HG03342 (cell line): Measurements from ENCODE around the gene SCYL2.

Experiments used
- ATAC-seq: cut with Tn5 transposase; IDR thresholded peaks from one replicate; pipeline ENCODE4 v1.9.1; 2021; ENCODE audit warnings: mild to moderate bottlenecking, moderate library complexity; ENCODE audit not compliant: unreplicated experiment

The SCYL2 gene

GRCh38 chr12:100372853-100373640, 106.1 kb downstream of the SCYL2 start:
- no peak for ATAC-seq

- no peak for ATAC-seq
Observed at GRCh38 chr12:100375038-100375735, 108.2 kb downstream of the SCYL2 start.

GRCh38 chr12:100376161-100376560, 109.2 kb downstream of the SCYL2 start:
- ATAC-seq: no peak

DNA sequence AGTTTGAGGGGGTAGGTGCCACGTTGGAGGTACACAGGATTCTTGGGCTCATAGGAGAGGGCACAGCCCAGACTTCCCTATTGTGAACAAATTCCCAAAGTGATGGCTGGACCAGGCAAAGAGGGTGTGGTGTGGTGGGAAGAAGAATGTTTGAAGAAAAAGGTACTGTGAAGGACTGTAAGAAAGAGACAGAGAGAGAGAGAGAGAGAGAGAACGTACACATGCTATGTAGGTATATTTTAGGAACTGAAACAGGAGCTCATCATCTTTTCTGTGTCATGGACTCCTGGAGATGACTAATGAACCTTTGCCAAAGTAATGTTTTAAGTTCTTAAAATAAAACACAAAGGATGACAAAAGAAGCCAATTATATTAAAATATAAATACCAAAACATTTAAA, 114.4 kb downstream of the SCYL2 start:
- ATAC-seq: no peak

DNA sequence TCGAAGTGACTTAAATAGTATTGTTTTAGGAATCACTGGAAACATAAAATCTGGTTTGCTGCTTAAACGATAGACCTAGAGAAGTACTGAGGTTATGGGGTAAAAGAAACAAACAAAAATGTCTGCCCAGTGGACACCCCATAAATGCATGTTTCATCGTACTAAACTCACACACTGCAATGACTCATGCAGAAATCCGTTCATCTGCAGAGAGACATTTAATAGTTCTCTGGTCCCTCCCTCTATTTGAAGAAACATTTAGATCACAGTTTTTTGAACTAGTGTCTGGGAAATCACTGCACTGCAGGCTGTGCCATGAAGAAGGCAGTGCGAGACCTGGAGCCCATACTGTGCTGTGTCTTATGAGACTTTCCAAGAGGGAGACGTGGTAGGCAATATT, 115.4 kb downstream of the SCYL2 start:
- ATAC-seq: no peak

- ATAC-seq: no peak
Observed at GRCh38 chr12:100383586-100384558, 116.9 kb downstream of the SCYL2 start.

DNA sequence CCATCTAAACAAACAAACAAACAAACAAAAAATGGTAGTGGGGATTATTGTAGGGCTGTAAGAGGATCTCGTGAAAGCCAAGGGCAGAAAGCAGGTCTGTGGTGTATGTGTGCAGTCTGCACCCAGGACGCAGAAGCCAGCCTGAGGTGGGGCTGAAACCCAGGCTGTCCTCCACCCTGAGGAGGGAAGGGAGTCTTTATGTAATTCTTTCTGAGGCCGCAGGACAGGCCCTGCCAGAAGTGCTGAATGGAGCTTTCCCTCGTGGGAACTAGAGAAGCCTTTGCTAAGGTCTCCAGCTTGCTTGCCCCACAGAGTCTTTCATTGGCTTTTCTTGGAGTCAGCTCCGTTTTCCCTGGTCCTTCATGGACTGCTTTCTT, 117.6 kb downstream of the SCYL2 start:
- ATAC-seq: no peak

GRCh38 chr12:100388382-100388781, 121.4 kb downstream of the SCYL2 start:
- no peak for ATAC-seq
